22Rv1 (cell line): Measurements from ENCODE around the gene SLC39A11.
"Not testable (repeated sequence)": the region's sequence is repeated elsewhere in the genome, so short reads cannot be mapped to it uniquely, and the experiment has no call there.

Experiments used
- H3K27ac ChIP-seq: fragments of 450-650 bp; 2 replicates; pipeline ENCODE4 v1.5.1; 2017
- CTCF ChIP-seq: fragments of 450-650 bp; IDR thresholded peaks from 2 replicates; pipeline ENCODE4 v1.5.1; 2017; ENCODE audit warnings: mild to moderate bottlenecking
- ZFX ChIP-seq: fragments of 450-650 bp; IDR thresholded peaks from 2 replicates; pipeline ENCODE4 v1.6.1; 2017; ENCODE audit warnings: antibody characterized with exemption, borderline replicate concordance

The SLC39A11 gene

GRCh38 chr17:72826602-72827001, 265.9 kb downstream of the SLC39A11 start:
- no peak overlapping the region for H3K27ac ChIP-seq
- TF ChIP-seq ZFX (no peak), CTCF (no peak)

- not testable (repeated sequence) for H3K27ac ChIP-seq
Observed at GRCh38 chr17:72826059-72826458, 266.4 kb downstream of the SLC39A11 start.

DNA sequence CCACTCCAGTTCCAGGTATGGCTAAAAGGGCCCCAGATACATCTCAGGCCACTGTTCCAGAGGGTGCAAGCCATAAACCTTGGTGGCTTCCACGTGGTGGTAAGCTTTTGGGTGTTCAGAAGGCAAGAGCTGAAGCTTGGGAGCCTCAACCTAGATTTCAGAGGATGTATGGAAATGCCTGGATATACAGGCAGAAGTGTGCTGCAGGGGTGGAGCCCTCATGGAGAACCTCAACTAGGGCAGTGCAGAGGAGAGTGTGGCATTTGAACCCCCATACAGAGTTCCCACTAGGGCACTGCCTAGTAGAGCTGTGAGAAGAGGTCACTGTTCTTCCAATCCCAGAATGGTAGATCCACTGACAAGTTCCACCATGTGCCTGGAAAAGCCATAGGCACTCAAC, 267.3 kb downstream of the SLC39A11 start:
- TF ChIP-seq CTCF = no peak
- no peak for TF ChIP-seq ZFX
- H3K27ac ChIP-seq = no peak overlapping the region

DNA sequence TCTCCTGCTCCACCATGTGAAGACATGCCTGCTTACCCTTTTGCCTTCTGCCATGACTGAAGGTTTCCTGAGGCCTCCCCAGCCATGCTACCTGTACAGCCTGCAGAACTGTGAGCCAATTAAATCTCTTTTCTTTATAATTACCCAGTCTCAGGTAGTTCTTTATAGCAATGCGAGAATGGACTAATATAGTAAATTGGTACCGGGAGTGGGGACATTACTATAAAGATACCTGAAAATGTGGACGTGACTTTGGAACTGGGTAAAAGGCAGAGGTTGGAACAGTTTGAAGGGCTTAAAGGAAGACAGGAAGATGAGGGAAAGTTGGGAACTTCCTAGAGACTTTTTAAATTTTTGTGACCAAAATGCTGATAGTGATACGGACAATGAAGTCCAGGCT, 268.2 kb downstream of the SLC39A11 start:
- H3K27ac ChIP-seq = not testable (repeated sequence)

- H3K27ac ChIP-seq = no peak overlapping the region
- no peak for TF ChIP-seq ZFX
- TF ChIP-seq CTCF = no peak
Observed at GRCh38 chr17:72822358-72823023, 270.0 kb downstream of the SLC39A11 start.

DNA sequence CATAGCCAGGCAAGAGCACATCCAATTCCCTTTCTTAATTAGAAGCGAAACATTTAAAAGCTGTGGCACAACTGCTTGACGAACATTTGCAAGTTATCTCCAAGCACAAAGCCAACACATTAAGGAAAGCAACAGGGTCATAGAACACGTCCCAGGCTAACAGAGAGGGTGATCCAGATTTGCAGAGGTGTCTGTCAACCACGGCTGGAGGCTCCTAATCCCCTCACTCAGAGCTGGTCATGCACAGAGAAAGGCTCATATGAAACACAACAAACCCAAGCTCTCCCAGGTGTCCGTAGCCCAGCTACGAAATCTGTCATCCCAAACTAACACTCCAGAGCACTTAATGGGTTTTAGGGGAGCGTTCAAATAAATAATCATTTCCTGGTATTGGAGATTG, 276.1 kb downstream of the SLC39A11 start:
- no peak overlapping the region for H3K27ac ChIP-seq
- no peak for TF ChIP-seq CTCF
- TF ChIP-seq ZFX = no peak

- TF ChIP-seq ZFX = no peak
- TF ChIP-seq CTCF = no peak
- no peak overlapping the region for H3K27ac ChIP-seq
Observed at GRCh38 chr17:72813481-72813880, 279.0 kb downstream of the SLC39A11 start.

DNA sequence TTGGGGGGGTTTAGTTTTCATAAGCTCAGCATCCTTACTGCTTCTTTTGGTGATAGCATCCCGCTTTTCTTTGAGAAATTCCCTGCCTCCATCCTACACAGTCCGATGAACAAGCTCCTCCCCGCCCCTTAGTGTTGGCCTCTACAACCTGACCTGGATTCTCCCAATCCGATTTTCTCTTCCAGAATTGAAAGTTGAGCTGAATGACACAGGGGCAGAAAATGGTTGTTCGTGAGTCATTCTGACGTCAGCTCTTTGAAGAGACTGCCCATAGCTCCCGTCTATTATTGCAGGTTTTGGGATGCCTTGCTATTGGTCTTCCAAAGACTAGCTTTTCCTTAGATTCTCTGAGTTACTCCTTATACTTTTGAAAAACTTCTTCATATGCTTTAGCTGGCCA, 279.7 kb downstream of the SLC39A11 start:
- no peak overlapping the region for H3K27ac ChIP-seq
- TF ChIP-seq ZFX = no peak
- no peak for TF ChIP-seq CTCF
